K562 (cell line): ENCODE measurements around the gene CERCAM. TPM values are rescaled to one million over a fixed set of nuclear protein-coding genes. Genes with fewer than 3 reads are reported as not detected.

Experiments used
- ATAC-seq: fragments of 200-7000 bp; cut with Tn5 transposase; 3 replicates; pipeline ENCODE4 v1.9.1; 2020; ENCODE audit warnings: moderate library complexity
- BruUV-seq: library from RNA; stranded (reverse); fragments of 400-500 nt; replicated peaks from 2 replicates; lab custom pipeline; 2021; lab: Mats Ljungman, UMichigan
- CTCF ChIA-PET: fragments of 300-600 bp; formaldehyde crosslinking; extraction: SDS; loops from one replicate; lab custom pipeline; 2021; ENCODE audit warnings: low intra/inter-chr PET ratio; lab: Yijun Ruan, JAX
- POLR2A ChIA-PET: fragments of 300-600, 350-650 bp; sonication (Branson Sonifier 250); formaldehyde crosslinking; extraction: SDS; loops from one replicate; lab custom pipeline; 2021; ENCODE audit warnings: antibody characterized with exemption, inconsistent platforms; lab: Yijun Ruan, JAX
- DNase-seq, 4 experiments: peaks; one replicate each; pipeline versions ENCODE4 v3.0.0 to v3.0.0-alpha.2; 2011 to 2018; ENCODE audit warnings: low spot score in 3 of 4, mixed read lengths in 3 of 4; ENCODE audit errors: extremely low read depth in 1 of 4
- FAIRE-seq: peaks from 2 replicates; lab custom pipeline; 2011; peaks lifted over from hg19 to GRCh38; lab: Jason Lieb, UNC
- H2AFZ ChIP-seq: 2 replicates; pipeline ENCODE4 v1.6.0; 2011; ENCODE audit warnings: low read depth, low read length, control low read depth, inconsistent platforms
- H3K27ac ChIP-seq: fragments of 200-600 bp; 3 replicates; pipeline ENCODE4 v1.8.0; 2011; ENCODE audit warnings: low read depth, mild to moderate bottlenecking, control low read depth, inconsistent platforms, low read length, moderate library complexity, mixed read lengths; ENCODE audit errors: extremely low read depth
- H3K27me3 ChIP-seq, 2 experiments: fragments of 300-600 bp in 1 of 2; 2 replicates in 1 of 2; 3 replicates in 1 of 2; pipeline versions ENCODE4 v1.6.0 to v1.8.0; 2011; ENCODE audit warnings: inconsistent platforms in 2 of 2, low read length in 2 of 2, mild to moderate bottlenecking in 1 of 2, mixed read lengths in 1 of 2, moderate library complexity in 1 of 2; ENCODE audit not compliant: control insufficient read depth in 2 of 2, insufficient read depth in 2 of 2
- H3K36me3 ChIP-seq: fragments of 300-600 bp; 3 replicates; pipeline ENCODE4 v1.8.0; 2011; ENCODE audit warnings: mild to moderate bottlenecking, low read length, inconsistent platforms; ENCODE audit not compliant: control insufficient read depth, insufficient read depth
- H3K4me1 ChIP-seq, 2 experiments: fragments of 200-600 bp in 1 of 2; replicated peaks in 1 of 2; 2 replicates in 1 of 2; 3 replicates in 1 of 2; pipeline versions ENCODE4 v1.5.1 to v1.8.0; 2011; ENCODE audit warnings: inconsistent platforms in 2 of 2, low read length in 2 of 2, mild to moderate bottlenecking in 1 of 2, mixed read lengths in 1 of 2, moderate library complexity in 1 of 2; ENCODE audit not compliant: control insufficient read depth in 2 of 2, insufficient read depth in 2 of 2
- H3K4me2 ChIP-seq: 2 replicates; pipeline ENCODE4 v1.6.1; 2011; ENCODE audit warnings: low read length, control low read depth, inconsistent platforms, mixed read lengths; ENCODE audit not compliant: insufficient read depth
- H3K4me3 ChIP-seq: fragments of 200-600 bp; sonication (generic), shearing (Covaris generic); 2 replicates; pipeline ENCODE4 v1.5.1; 2016; ENCODE audit warnings: control low read depth, inconsistent platforms
- H3K79me2 ChIP-seq: fragments of 200-600 bp; 3 replicates; pipeline ENCODE4 v1.8.0; 2011; ENCODE audit warnings: low read length, inconsistent platforms; ENCODE audit not compliant: control insufficient read depth, insufficient read depth
- H3K9ac ChIP-seq, 2 experiments: 2 replicates each; pipeline versions ENCODE4 v1.6.0 to v1.6.1; 2011; ENCODE audit warnings: low read depth in 2 of 2, low read length in 2 of 2, control low read depth in 1 of 2, inconsistent platforms in 1 of 2, mild to moderate bottlenecking in 1 of 2, mixed read lengths in 1 of 2; ENCODE audit not compliant: insufficient read depth in 1 of 2
- H3K9me1 ChIP-seq: one replicate; pipeline ENCODE4 v1.6.0; 2011; ENCODE audit warnings: inconsistent platforms, mild to moderate bottlenecking, low read length, moderate library complexity; ENCODE audit not compliant: control insufficient read depth, insufficient read depth
- H3K9me3 ChIP-seq: replicated peaks from 2 replicates; pipeline ENCODE4 v1.5.1; 2011; ENCODE audit warnings: low read depth, low read length, inconsistent platforms; ENCODE audit not compliant: control insufficient read depth, insufficient read depth
- H4K20me1 ChIP-seq: replicated peaks from 2 replicates; pipeline ENCODE4 v1.6.1; 2011; ENCODE audit warnings: low read length, inconsistent platforms, mixed read lengths; ENCODE audit not compliant: control insufficient read depth, insufficient read depth
- CBX1 ChIP-seq: sonication (generic); IDR thresholded peaks from 2 replicates; pipeline ENCODE4 v1.6.1; 2016; ENCODE audit warnings: antibody characterized with exemption, low read depth, mild to moderate bottlenecking
- CTCF ChIP-seq, 3 experiments: IDR thresholded peaks in 2 of 3; conservative IDR thresholded peaks in 1 of 3; 2 replicates each; pipeline ENCODE4 v1.5.1; 2011 to 2012; ENCODE audit warnings: low read length in 3 of 3, mild to moderate bottlenecking in 3 of 3, control low read depth in 2 of 3, improper control_type of control experiment in 1 of 3, inconsistent platforms in 1 of 3, low read depth in 1 of 3, mixed read lengths in 1 of 3, moderate library complexity in 1 of 3; ENCODE audit not compliant: insufficient read depth in 2 of 3
- DACH1 ChIP-seq: fragments of 450-650 bp; IDR thresholded peaks from 2 replicates; pipeline ENCODE4 v1.6.1; 2018; ENCODE audit not compliant: partially characterized antibody
- MYBL2 ChIP-seq, 2 experiments: fragments of 450-650 bp in 1 of 2; sonication (generic) in 1 of 2; formaldehyde crosslinking in 1 of 2; IDR thresholded peaks; 2 replicates each; pipeline versions ENCODE4 v1.6.1 to v1.8.1; 2017 to 2022; ENCODE audit warnings: borderline replicate concordance in 1 of 2, inconsistent platforms in 1 of 2, low read depth in 1 of 2, mild to moderate bottlenecking in 1 of 2, missing genetic modification reagents in 1 of 2, moderate library complexity in 1 of 2
- RBM25 ChIP-seq: fragments of 200-400 bp; formaldehyde crosslinking; IDR thresholded peaks from 2 replicates; pipeline ENCODE4 v1.6.1; 2018; ENCODE audit warnings: low read length, low read depth, moderate library complexity; ENCODE audit not compliant: severe bottlenecking
- RCOR1 ChIP-seq, 2 experiments: IDR thresholded peaks; 2 replicates each; pipeline ENCODE4 v1.6.1; 2012; ENCODE audit warnings: low read depth in 2 of 2, low read length in 2 of 2, borderline replicate concordance in 1 of 2, improper control_type of control experiment in 1 of 2
- ZNF197 ChIP-seq: fragments of 200-800 bp; sonication (Bioruptor generic); IDR thresholded peaks from 2 replicates; pipeline ENCODE4 v1.6.1; 2016; ENCODE audit warnings: low read depth, missing genetic modification characterization, missing compliant biosample characterization
- ZNF707 ChIP-seq: fragments of 250-450 bp; sonication (Bioruptor Pico); conservative IDR thresholded peaks from 2 replicates; pipeline ENCODE4 v1.8.0; 2022; ENCODE audit warnings: inconsistent platforms, mild to moderate bottlenecking, moderate library complexity
- WGBS: fragments of 100-300 bp; shearing (Covaris generic); methylation state at CpG from one replicate; pipeline ENCODE4 v1.1.6; 2016; ENCODE audit warnings: low coverage, mixed read lengths; ENCODE audit not compliant: insufficient coverage; ENCODE audit errors: missing lambda C conversion rate; 5-methylcytosine and 5-hydroxymethylcytosine counted together
- in situ Hi-C: fragments of 300-500 bp; cut with MboI; formaldehyde crosslinking; loops from 4 replicates; pipeline ENCODE4 v1.15.0; 2018; ENCODE audit warnings: inconsistent platforms, mixed read lengths
- intact Hi-C: fragments of 100-400 bp; cut with micrococcal nuclease; formaldehyde crosslinking; loops from 2 replicates; pipeline ENCODE4 v1.14.2; 2022
- polyA plus RNA-seq, 8 experiments: library from polyadenylated mRNA; depleted of rRNA in 4 of 8; stranded (reverse) in 5 of 8; unstranded in 3 of 8; fragments of >200 nt; fragmentation: Nextera tagmentation in 2 of 8; fragmentation: Illumina TruSeq in 1 of 8; extraction: Ambion mirVana in 2 of 8; extraction: Trizol in 1 of 8; gene quantifications; 2 replicates each; pipeline versions ENCODE4 v1.2.1 to v1.2.3, GENCODE V29; 2011 to 2014; ENCODE audit warnings: inconsistent platforms in 1 of 8, missing spikeins in 1 of 8
- total RNA-seq, 7 experiments: library from RNA; depleted of rRNA in 6 of 7; stranded (reverse); fragments of >200 nt in 6 of 7; fragmentation: Illumina TruSeq in 2 of 7; extraction: Trizol in 2 of 7; gene quantifications; 2 replicates each; pipeline versions ENCODE4 v1.2.1 to v1.2.3, GENCODE V29; 2011 to 2021; ENCODE audit warnings: low replicate concordance in 1 of 7
- TF ChIP-seq, protein P1 (sequence below): sonication (generic); formaldehyde crosslinking; IDR thresholded peaks from 2 replicates; pipeline ENCODE4 v1.8.0; 2022; ENCODE audit warnings: missing genetic modification reagents, mild to moderate bottlenecking, moderate library complexity, borderline replicate concordance

Gene CERCAM
- total and polyA plus RNA-seq, 9 of the 15 experiments (the other 6 are each of a cell fraction or from before 2014, with no cell fraction given): 0.75 to 24.0 (median 18.0) TPM

DNA sequence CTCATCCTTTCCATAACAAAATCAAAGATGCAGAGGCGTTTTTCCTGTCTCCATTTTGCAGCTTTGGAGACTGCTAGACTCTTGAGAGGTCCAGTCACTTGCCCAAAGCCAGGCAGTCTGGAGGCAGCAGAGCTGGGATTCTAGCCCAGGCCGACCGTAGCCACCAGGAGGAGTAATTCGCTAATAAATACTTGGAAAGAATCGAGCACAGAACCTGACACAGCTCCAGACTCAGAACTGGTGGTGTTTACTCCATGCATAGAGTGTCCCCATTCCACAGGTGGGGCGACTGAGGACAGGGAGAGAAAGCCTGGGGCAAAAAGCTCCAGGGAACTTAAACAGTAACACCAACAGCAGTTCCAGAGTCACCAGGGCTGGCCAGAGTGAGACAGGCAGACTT is 10.7 kb upstream of the CERCAM start (continued):
- TF ChIP-seq CTCF (IDR thresholded peaks at IDR 0.05 in 2 of 3, conservative IDR thresholded peaks at IDR 0.05 in 1 of 3; ENCODE audit: insufficient read depth in 2 of 3, low read depth in 1 of 3, low read length in 3 of 3) (peak; percentile 55 to 63 (median 56)), RCOR1 (IDR thresholded peaks at IDR 0.05; ENCODE audit: borderline replicate concordance in 1 of 2, low read depth in 2 of 2, low read length in 2 of 2) (0 out of 4 replicates have a peak, but pooled peaks of 1 of the 2 experiments have one; percentile 3), CBX1 (no peak), RBM25 (peak; percentile 90), MYBL2 (IDR thresholded peaks at IDR 0.05; ENCODE audit: low read depth) (no peak), MYBL2 (CRISPR knock-in tag; IDR thresholded peaks at IDR 0.05; ENCODE audit: borderline replicate concordance) (no peak)

DNA sequence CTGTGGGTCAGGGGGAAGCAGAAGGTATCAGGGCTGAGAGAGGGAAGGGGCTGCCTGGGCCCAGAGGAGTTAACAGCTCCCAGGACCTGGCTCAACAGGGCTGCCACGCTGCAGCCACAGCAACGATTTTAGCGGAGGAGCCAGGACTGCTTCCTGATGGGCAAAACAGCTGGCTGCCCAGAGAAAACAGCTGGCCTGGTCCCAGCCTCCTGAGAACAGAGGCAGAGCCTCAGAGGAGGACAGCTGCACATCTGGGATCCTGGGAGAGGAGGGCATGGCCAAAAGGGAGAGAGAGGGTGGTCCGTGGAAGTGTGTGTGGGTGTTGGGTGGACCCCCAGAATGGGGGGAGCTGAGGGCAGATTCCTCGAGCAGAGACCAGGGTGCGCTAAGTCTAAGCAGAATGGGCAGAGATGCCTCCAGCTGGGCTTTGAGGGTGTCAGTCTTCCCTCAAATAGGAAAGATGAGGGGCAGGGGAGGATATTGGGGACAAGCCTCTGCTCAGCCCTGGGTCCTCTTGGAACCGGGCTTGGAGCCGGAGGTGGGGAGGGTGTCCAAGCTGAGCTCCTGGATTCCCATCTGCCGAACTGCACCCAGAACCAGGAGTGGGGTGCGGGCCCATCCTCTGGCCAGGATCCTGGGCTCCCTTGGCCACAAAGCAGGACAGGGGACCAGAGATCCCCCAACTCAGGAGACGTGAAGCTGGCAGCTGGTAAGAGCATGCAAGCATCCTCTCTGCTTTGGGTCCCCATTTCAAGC is 9.1 kb upstream of the CERCAM start:
- no peaks in the 10 kb centered on the region; a peak in 1 of 5 replicates for H3K27me3 ChIP-seq
- no TSS peak for BruUV-seq
- in situ Hi-C loops: no loop called here
- no peak overlapping the region for H3K27ac ChIP-seq
- H2AFZ ChIP-seq: no peak overlapping the region
- POLR2A ChIA-PET: interaction anchor here (0.7 to 2.0 kb wide), 4 partner anchors 8 to 50 kb away, joined by 3 to 12 read pairs (median 4); partner anchors contain the start of gene CERCAM
- peaks cover 8 to 20% of the 10 kb centered on the region in 2 experiments; a peak in 4 of 5 replicates for H3K4me1 ChIP-seq
- CTCF ChIA-PET: interaction anchor here (0.7 to 3.3 kb wide), 4 partner anchors 49 to 219 kb away, joined by 3 to 37 read pairs (median 9); no protein-coding TSS in a partner anchor
- TF ChIP-seq, protein P1, sequence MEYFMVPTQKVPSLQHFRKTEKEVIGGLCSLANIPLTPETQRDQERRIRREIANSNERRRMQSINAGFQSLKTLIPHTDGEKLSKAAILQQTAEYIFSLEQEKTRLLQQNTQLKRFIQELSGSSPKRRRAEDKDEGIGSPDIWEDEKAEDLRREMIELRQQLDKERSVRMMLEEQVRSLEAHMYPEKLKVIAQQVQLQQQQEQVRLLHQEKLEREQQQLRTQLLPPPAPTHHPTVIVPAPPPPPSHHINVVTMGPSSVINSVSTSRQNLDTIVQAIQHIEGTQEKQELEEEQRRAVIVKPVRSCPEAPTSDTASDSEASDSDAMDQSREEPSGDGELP: peak; percentile 59; the same call in 1 of the 2 replicates
- TF ChIP-seq ZNF707 (CRISPR knock-in tag): peak; percentile 79; the same call in 1 of the 2 replicates
- peak; percentile 30 for TF ChIP-seq DACH1
- no peak for TF ChIP-seq ZNF197 (CRISPR knock-in tag)
- 15% methylated on average over 11 of the region's 11 CpGs for WGBS
- peak overlapping the region in 1 of 2 experiments; percentile 14; a peak in 1 of 4 replicates for H3K9ac ChIP-seq
- intact Hi-C loops: loop anchor here (1.0 to 10.0 kb wide), 4 partner anchors 49 to 284 kb away; partner anchors contain the start of gene PTGES2
- H3K4me2 ChIP-seq: no peak overlapping the region
- no peak overlapping the region for H3K4me3 ChIP-seq
- FAIRE-seq (no peak), DNase-seq (no peak), ATAC-seq (no peak)
- H3K36me3 ChIP-seq: no peaks in the 10 kb centered on the region
- no peaks in the 10 kb centered on the region for H3K9me3 ChIP-seq
- H3K79me2 ChIP-seq: no peaks in the 10 kb centered on the region
- H4K20me1 ChIP-seq: no peaks in the 10 kb centered on the region
- H3K9me1 ChIP-seq: no peaks in the 10 kb centered on the region
